Neuronal stem cell (in vitro differentiated cells): ENCODE data around the gene PDCD11.

Experiments used
- DNase-seq: peaks from one replicate; pipeline ENCODE4 v3.0.0-alpha.2; 2013; ENCODE audit warnings: low spot score
- H2AFZ ChIP-seq: one replicate; pipeline ENCODE4 v1.6.1; 2013; ENCODE audit warnings: mild to moderate bottlenecking, low read length, inconsistent platforms
- H2AK5ac ChIP-seq: 2 replicates; pipeline ENCODE4 v1.6.1; 2013; ENCODE audit warnings: low read depth, mild to moderate bottlenecking, inconsistent platforms, low read length, moderate library complexity, mixed read lengths
- H2BK120ac ChIP-seq: 2 replicates; pipeline ENCODE4 v1.6.1; 2013; ENCODE audit warnings: low read depth, mild to moderate bottlenecking, inconsistent platforms, low read length, moderate library complexity, mixed read lengths
- H2BK12ac ChIP-seq: one replicate; pipeline ENCODE4 v1.6.1; 2013; ENCODE audit warnings: low read length, inconsistent platforms
- H2BK15ac ChIP-seq: 2 replicates; pipeline ENCODE4 v1.6.1; 2013; ENCODE audit warnings: mild to moderate bottlenecking, low read length, inconsistent platforms, mixed read lengths
- H2BK5ac ChIP-seq: one replicate; pipeline ENCODE4 v1.6.1; 2013; ENCODE audit warnings: inconsistent platforms, mild to moderate bottlenecking, low read length, moderate library complexity
- H3K14ac ChIP-seq: one replicate; pipeline ENCODE4 v1.6.1; 2013; ENCODE audit warnings: low read length, inconsistent platforms
- H3K18ac ChIP-seq: 2 replicates; pipeline ENCODE4 v1.6.1; 2013; ENCODE audit warnings: low read length, inconsistent platforms
- H3K23ac ChIP-seq: 2 replicates; pipeline ENCODE4 v1.6.1; 2013; ENCODE audit warnings: low read depth, mild to moderate bottlenecking, mixed read lengths, low read length, inconsistent platforms; ENCODE audit not compliant: poor library complexity
- H3K27ac ChIP-seq: replicated peaks from 3 replicates; pipeline ENCODE4 v1.5.1; 2013; ENCODE audit warnings: low read length, inconsistent platforms
- H3K27me3 ChIP-seq, 3 experiments: 2 replicates each; pipeline ENCODE4 v1.6.1; 2013; ENCODE audit warnings: low read length in 3 of 3, mild to moderate bottlenecking in 2 of 3, inconsistent platforms in 1 of 3, low read depth in 1 of 3, mixed read lengths in 1 of 3, moderate library complexity in 1 of 3; ENCODE audit not compliant: control insufficient read depth in 3 of 3, insufficient read depth in 3 of 3
- H3K36me3 ChIP-seq, 2 donors: replicated peaks in 1 of 2; 2 replicates each; pipeline ENCODE4 v1.6.1; 2013; ENCODE audit warnings: low read length in 2 of 2; ENCODE audit not compliant: control insufficient read depth in 2 of 2, insufficient read depth in 2 of 2
- H3K4ac ChIP-seq: 2 replicates; pipeline ENCODE4 v1.6.1; 2013; ENCODE audit warnings: inconsistent platforms, mild to moderate bottlenecking, low read length, moderate library complexity
- H3K4me1 ChIP-seq, 2 donors: 1 replicate in 1 of 2; 2 replicates in 1 of 2; pipeline ENCODE4 v1.6.1; 2013; ENCODE audit warnings: low read length in 2 of 2, low read depth in 1 of 2; ENCODE audit not compliant: control insufficient read depth in 2 of 2, insufficient read depth in 1 of 2
- H3K4me2 ChIP-seq: one replicate; pipeline ENCODE4 v1.6.1; 2013; ENCODE audit warnings: mild to moderate bottlenecking, low read length, inconsistent platforms; ENCODE audit not compliant: insufficient read depth, poor library complexity, severe bottlenecking
- H3K4me3 ChIP-seq, 2 donors: 2 replicates each; pipeline ENCODE4 v1.5.1; 2013; ENCODE audit warnings: low read length in 2 of 2, mild to moderate bottlenecking in 2 of 2, inconsistent platforms in 1 of 2, moderate library complexity in 1 of 2
- H3K79me1 ChIP-seq: one replicate; pipeline ENCODE4 v1.6.1; 2013; ENCODE audit warnings: low read depth, mild to moderate bottlenecking, inconsistent platforms, low read length, moderate library complexity
- H3K9ac ChIP-seq: one replicate; pipeline ENCODE4 v1.6.1; 2013; ENCODE audit warnings: mild to moderate bottlenecking, low read depth, low read length, inconsistent platforms; ENCODE audit not compliant: poor library complexity
- H3K9me3 ChIP-seq, 2 donors: replicated peaks in 1 of 2; 2 replicates each; pipeline versions ENCODE3 to v1.6.1; 2013; ENCODE audit warnings: low read length in 2 of 2, mild to moderate bottlenecking in 2 of 2, inconsistent platforms in 1 of 2, low read depth in 1 of 2, mixed read lengths in 1 of 2, moderate library complexity in 1 of 2; ENCODE audit not compliant: control insufficient read depth in 2 of 2, insufficient read depth in 1 of 2
- H4K8ac ChIP-seq: one replicate; pipeline ENCODE4 v1.6.1; 2013; ENCODE audit warnings: low read depth, mild to moderate bottlenecking, inconsistent platforms, low read length, moderate library complexity
- H4K91ac ChIP-seq: one replicate; pipeline ENCODE4 v1.6.1; 2013; ENCODE audit warnings: low read length, low read depth, mild to moderate bottlenecking, inconsistent platforms; ENCODE audit not compliant: poor library complexity
- WGBS, 2 donors: extraction: QIAGEN DNeasy Blood & Tissue Kit; methylation state at CpG; one replicate each; pipeline ENCODE4 v1.1.7; 2013; ENCODE audit warnings: missing lambda C conversion rate in 2 of 2, mixed read lengths in 1 of 2; ENCODE audit not compliant: insufficient read length in 2 of 2, insufficient replicate concordance in 1 of 2; ENCODE audit errors: extremely low coverage in 2 of 2; 5-methylcytosine and 5-hydroxymethylcytosine counted together

PDCD11 gene

DNA sequence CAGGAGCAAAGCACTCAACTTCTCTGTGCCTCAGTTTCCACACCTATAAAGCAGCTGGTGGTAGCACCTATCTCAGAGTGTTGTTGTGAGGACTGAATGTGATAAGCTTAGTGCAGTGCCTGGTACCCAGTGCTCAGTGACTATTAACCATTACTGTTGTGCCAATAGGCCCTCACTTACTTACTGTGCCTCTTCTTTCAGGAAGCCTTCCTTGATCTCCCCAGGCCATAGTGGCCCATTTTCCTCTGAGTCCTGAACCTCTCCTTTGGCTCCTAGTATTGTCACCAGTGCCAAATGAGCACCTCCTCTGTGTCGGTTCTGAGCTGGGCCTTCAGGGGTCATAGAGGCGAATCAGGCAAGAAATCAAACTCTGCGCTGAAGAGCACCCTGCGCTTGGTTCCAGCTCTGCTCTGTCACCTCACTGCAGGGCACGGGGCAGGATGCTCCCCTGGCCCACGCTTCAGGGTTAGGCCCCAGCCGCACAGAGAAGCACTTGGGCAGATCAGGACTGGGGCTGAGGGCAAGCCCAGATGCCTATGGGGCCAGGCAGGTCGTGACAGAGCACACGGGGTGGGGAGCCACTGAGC lies 59.7 kb downstream of the PDCD11 start:
- H3K79me1 ChIP-seq = no peaks in the 10 kb centered on the region
- H2BK120ac ChIP-seq = no peak overlapping the region
- no peak overlapping the region for H3K23ac ChIP-seq
- no peak overlapping the region for H2BK12ac ChIP-seq
- no peaks in the 10 kb centered on the region for H3K36me3 ChIP-seq
- no peak overlapping the region for H2AFZ ChIP-seq
- no peak overlapping the region for H3K9ac ChIP-seq
- no peak overlapping the region for H3K27ac ChIP-seq
- H3K4me2 ChIP-seq = no peak overlapping the region
- H3K4ac ChIP-seq = no peak overlapping the region
- H2AK5ac ChIP-seq = no peak overlapping the region
- WGBS, 2 donors = no CpG with 5 or more reads among the region's 9 CpGs
- no peak overlapping the region for H3K4me3 ChIP-seq
- DNase-seq = no peak
- peaks cover 0 to 3% (median 0%) of the 10 kb centered on the region in 3 experiments for H3K27me3 ChIP-seq
- no peak overlapping the region for H2BK5ac ChIP-seq
- H3K9me3 ChIP-seq = no peaks in the 10 kb centered on the region
- no peak overlapping the region for H3K14ac ChIP-seq
- H4K8ac ChIP-seq = no peak overlapping the region
- peak overlapping the region; percentile 60 for H3K18ac ChIP-seq
- peak overlapping the region; percentile 50 for H4K91ac ChIP-seq
- peaks cover 9 to 25% of the 10 kb centered on the region in 2 donors for H3K4me1 ChIP-seq
- no peak overlapping the region for H2BK15ac ChIP-seq

DNA sequence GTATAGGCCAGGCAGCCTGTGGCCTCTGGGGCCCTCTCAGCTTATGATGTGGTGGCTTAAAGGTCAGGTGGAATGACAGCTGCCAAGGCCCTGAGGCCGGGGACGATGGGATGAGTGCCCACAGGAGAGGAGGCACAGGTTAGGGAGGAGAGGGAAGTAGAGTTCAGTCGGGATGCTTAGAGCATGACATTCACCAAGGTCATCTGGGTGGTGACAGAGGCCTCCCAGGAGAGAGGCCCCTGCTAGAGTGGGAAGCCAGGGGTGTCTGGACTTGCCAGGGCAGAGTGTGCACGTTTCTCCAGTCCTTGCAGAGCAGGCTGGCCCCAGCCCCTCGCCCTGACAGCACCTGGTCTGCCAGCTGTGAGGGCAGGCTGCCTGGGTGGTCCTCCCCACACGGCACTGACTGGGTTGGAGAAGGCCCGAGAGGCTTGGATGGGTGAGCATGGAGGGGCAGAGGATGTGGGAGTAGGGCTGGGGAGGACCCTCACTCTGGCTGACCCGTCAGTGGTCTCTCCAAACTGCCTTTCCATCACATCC lies 60.8 kb downstream of the PDCD11 start:
- Histone ChIP-seq H3K4me3 (no peak overlapping the region), H3K27ac (no peak overlapping the region), H3K18ac (peak overlapping the region; percentile 69), H4K91ac (no peak overlapping the region), H3K27me3 (peaks cover 0 to 3% (median 0%) of the 10 kb centered on the region in 3 experiments), H2AK5ac (peak overlapping the region; percentile 60), H2BK12ac (no peak overlapping the region), H2BK120ac (no peak overlapping the region), H3K4me1 (peaks cover 9 to 17% of the 10 kb centered on the region in 2 donors), H3K9ac (no peak overlapping the region), H2BK15ac (no peak overlapping the region), H3K14ac (peak overlapping the region; percentile 57), H3K9me3 (no peaks in the 10 kb centered on the region), H3K23ac (peak overlapping the region; percentile 3), H3K36me3 (no peaks in the 10 kb centered on the region), H2AFZ (no peak overlapping the region), H3K4ac (no peak overlapping the region), H4K8ac (no peak overlapping the region), H3K4me2 (no peak overlapping the region), H3K79me1 (no peaks in the 10 kb centered on the region), H2BK5ac (no peak overlapping the region)
- DNase-seq = no peak
- no CpG with 5 or more reads among the region's 8 CpGs for WGBS, 2 donors

GRCh38 chr10:103457896-103458583 lies 61.6 kb downstream of the PDCD11 start:
- Histone ChIP-seq H3K36me3 (no peaks in the 10 kb centered on the region), H2BK5ac (no peak overlapping the region), H3K9me3 (no peaks in the 10 kb centered on the region), H3K9ac (peak overlapping the region; percentile 45), H3K4me2 (no peak overlapping the region), H4K91ac (peak overlapping the region; percentile 35), H2AFZ (no peak overlapping the region), H2AK5ac (peak overlapping the region; percentile 60), H3K79me1 (no peaks in the 10 kb centered on the region), H3K27ac (no peak overlapping the region), H2BK12ac (peak overlapping the region; percentile 93), H3K27me3 (no peaks in the 10 kb centered on the region), H2BK120ac (no peak overlapping the region), H4K8ac (no peak overlapping the region), H3K23ac (peak overlapping the region; percentile 35), H2BK15ac (no peak overlapping the region), H3K18ac (peak overlapping the region; percentile 84), H3K4me1 (peaks cover 9 to 10% of the 10 kb centered on the region in 2 donors), H3K4me3 (no peak overlapping the region), H3K14ac (no peak overlapping the region), H3K4ac (peak overlapping the region; percentile 69)
- no CpG with 5 or more reads among the region's 39 CpGs for WGBS, 2 donors
- DNase-seq = no peak

- H3K27me3 ChIP-seq = no peaks in the 10 kb centered on the region
- H3K14ac ChIP-seq = peak within 1 kb of the TSS; percentile 94
- H3K4me2 ChIP-seq = no peak within 1 kb of the TSS
- H2BK12ac ChIP-seq = peak within 1 kb of the TSS; percentile 93
- peak within 1 kb of the TSS; percentile 60 for H2AK5ac ChIP-seq
- H3K27ac ChIP-seq = no peak within 1 kb of the TSS
- peak within 1 kb of the TSS in 1 of 2 donors; percentile 54 for H3K4me3 ChIP-seq
- peak within 1 kb of the TSS; percentile 56 for H4K8ac ChIP-seq
- no CpG with 5 or more reads among the region's 9 CpGs for WGBS, 2 donors
- no peaks in the 10 kb centered on the region for H3K9me3 ChIP-seq
- H2BK5ac ChIP-seq = peak within 1 kb of the TSS; percentile 29
- peak within 1 kb of the TSS; percentile 45 for H3K9ac ChIP-seq
- H3K23ac ChIP-seq = peak within 1 kb of the TSS; percentile 35
- H3K4ac ChIP-seq = peak within 1 kb of the TSS; percentile 69
- H3K36me3 ChIP-seq = no peaks in the 10 kb centered on the region
- peaks cover 9 to 10% of the 10 kb centered on the region in 2 donors for H3K4me1 ChIP-seq
- H2BK120ac ChIP-seq = no peak within 1 kb of the TSS
- H3K79me1 ChIP-seq = no peaks in the 10 kb centered on the region
- peak within 1 kb of the TSS; percentile 35 for H4K91ac ChIP-seq
- no peak within 1 kb of the TSS for H2BK15ac ChIP-seq
- no peak for DNase-seq
- peak within 1 kb of the TSS; percentile 86 for H2AFZ ChIP-seq
- peak within 1 kb of the TSS; percentile 84 for H3K18ac ChIP-seq
Measured at GRCh38 chr10:103458720-103459119, 62.3 kb downstream of the PDCD11 start, which contains the start of gene CALHM1. CALHM1 (minus strand) TSS chr10:103458900; CDS start chr10:103458751, 149 bp downstream.
